Pulmonary artery endothelial cell (primary cell): ENCODE data around the gene PTPRC. TPM values are rescaled to one million over a fixed set of nuclear protein-coding genes. Genes with fewer than 3 reads are reported as not detected.

Experiments
- total RNA-seq: library from RNA; depleted of rRNA; stranded (reverse); fragments of >200 nt; gene quantifications from 2 replicates; pipeline ENCODE4 v1.2.3, GENCODE V29; 2014

PTPRC gene
- total RNA-seq, 1 donor from 2014 or later, result not detected

Other genes with a start within 250 kb of the PTPRC start
- not detected in 2 replicates for gene ATP6V1G3, start 98.4 kb upstream of the PTPRC start, total RNA-seq